ENCODE results near the gene SF3A1.

The SF3A1 gene

GRCh38 chr22:30301995-30302809, 54.5 kb downstream of the SF3A1 start:
- no peak for DNase-seq (ENCODE audit: low read depth)

- DNase-seq (ENCODE audit: low read depth), result no peak
Observed at GRCh38 chr22:30299322-30299721, 57.4 kb downstream of the SF3A1 start.

GRCh38 chr22:30297991-30298701, 58.5 kb downstream of the SF3A1 start:
- no peak for DNase-seq (ENCODE audit: low read depth)

GRCh38 chr22:30297276-30297990, 59.3 kb downstream of the SF3A1 start:
- DNase-seq (ENCODE audit: low read depth), result no peak

- DNase-seq (ENCODE audit: low read depth), result no peak
Observed at GRCh38 chr22:30296833-30297232, 59.9 kb downstream of the SF3A1 start.

- no peak for DNase-seq (ENCODE audit: low read depth)
Observed at GRCh38 chr22:30296324-30296723, 60.4 kb downstream of the SF3A1 start.

GRCh38 chr22:30295576-30295975, 61.1 kb downstream of the SF3A1 start:
- no peak for DNase-seq (ENCODE audit: low read depth)

GRCh38 chr22:30294830-30295229, 61.9 kb downstream of the SF3A1 start:
- no peak for DNase-seq (ENCODE audit: low read depth)

- DNase-seq (ENCODE audit: low read depth), result no peak
Observed at GRCh38 chr22:30294066-30294465, 62.6 kb downstream of the SF3A1 start.

- no peak for DNase-seq (ENCODE audit: low read depth)
Observed at GRCh38 chr22:30293026-30293425, 63.7 kb downstream of the SF3A1 start.

- no peak for DNase-seq (ENCODE audit: low read depth)
Observed at GRCh38 chr22:30292069-30292970, 64.4 kb downstream of the SF3A1 start.

GRCh38 chr22:30291058-30291892, 65.4 kb downstream of the SF3A1 start:
- no peak for DNase-seq (ENCODE audit: low read depth)

GRCh38 chr22:30290342-30291057, 66.2 kb downstream of the SF3A1 start:
- DNase-seq (ENCODE audit: low read depth), result no peak

- DNase-seq (ENCODE audit: low read depth), result no peak
Observed at GRCh38 chr22:30289980-30290313, 66.7 kb downstream of the SF3A1 start.

- DNase-seq (ENCODE audit: low read depth), result peak; percentile 81
Observed at GRCh38 chr22:30289141-30289979, 67.3 kb downstream of the SF3A1 start, which contains the start of gene CASTOR1. Gene CASTOR1, minus strand, starts transcription at chr22:30289505. Its CDS starts 8 bp downstream, at chr22:30289497.

- no peak for DNase-seq (ENCODE audit: low read depth)
Observed at GRCh38 chr22:30288419-30289140, 68.1 kb downstream of the SF3A1 start.

GRCh38 chr22:30287648-30288418, 68.9 kb downstream of the SF3A1 start:
- peak; percentile 78 for DNase-seq (ENCODE audit: low read depth)

All from stimulated activated CD8-positive, alpha-beta memory T cell treated with anti-CD3 and anti-CD28 coated beads, Interleukin-7, amount 100 ng/mL, for 24 hours (primary cell).